OCI-LY1 (cell line): ENCODE measurements around the gene SLC25A51.

Source experiments
- EZH2 ChIP-seq: fragments of 200-600 bp; sonication (generic), shearing (Covaris generic); IDR thresholded peaks from 2 replicates; pipeline ENCODE4 v1.8.0; 2017; ENCODE audit warnings: borderline replicate concordance, mixed run types, mild to moderate bottlenecking, antibody characterized with exemption, low read length, moderate library complexity, mixed read lengths
- TF ChIP-seq, protein P1 (sequence below): fragments of 200-600 bp; sonication (generic), shearing (Covaris generic); IDR thresholded peaks from 2 replicates; pipeline ENCODE4 v1.5.1; 2017; ENCODE audit warnings: mild to moderate bottlenecking, antibody characterized with exemption, low read length, moderate library complexity, mixed read lengths

DNA sequence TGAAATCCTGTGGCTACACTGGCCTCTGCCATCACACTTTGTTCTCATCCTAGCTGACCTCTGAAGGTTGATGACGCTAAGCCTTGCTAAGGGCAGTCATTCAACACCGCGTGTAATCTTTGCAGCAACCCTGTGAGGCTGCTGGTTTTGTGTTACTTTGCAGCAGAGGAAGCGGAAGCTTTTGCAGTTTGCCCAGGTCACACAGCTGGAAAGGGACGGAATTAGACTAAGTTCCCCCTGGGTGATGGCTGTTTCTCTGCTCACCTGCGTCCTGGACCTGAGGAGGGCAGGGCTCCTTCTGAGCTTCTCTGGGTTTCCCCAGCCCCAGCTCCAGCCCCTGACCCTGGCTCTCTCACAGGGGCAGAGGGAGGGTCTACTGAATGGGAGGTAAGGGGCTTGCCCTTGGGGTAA, 7.3 kb upstream of the SLC25A51 start:
- TF ChIP-seq, protein P1, sequence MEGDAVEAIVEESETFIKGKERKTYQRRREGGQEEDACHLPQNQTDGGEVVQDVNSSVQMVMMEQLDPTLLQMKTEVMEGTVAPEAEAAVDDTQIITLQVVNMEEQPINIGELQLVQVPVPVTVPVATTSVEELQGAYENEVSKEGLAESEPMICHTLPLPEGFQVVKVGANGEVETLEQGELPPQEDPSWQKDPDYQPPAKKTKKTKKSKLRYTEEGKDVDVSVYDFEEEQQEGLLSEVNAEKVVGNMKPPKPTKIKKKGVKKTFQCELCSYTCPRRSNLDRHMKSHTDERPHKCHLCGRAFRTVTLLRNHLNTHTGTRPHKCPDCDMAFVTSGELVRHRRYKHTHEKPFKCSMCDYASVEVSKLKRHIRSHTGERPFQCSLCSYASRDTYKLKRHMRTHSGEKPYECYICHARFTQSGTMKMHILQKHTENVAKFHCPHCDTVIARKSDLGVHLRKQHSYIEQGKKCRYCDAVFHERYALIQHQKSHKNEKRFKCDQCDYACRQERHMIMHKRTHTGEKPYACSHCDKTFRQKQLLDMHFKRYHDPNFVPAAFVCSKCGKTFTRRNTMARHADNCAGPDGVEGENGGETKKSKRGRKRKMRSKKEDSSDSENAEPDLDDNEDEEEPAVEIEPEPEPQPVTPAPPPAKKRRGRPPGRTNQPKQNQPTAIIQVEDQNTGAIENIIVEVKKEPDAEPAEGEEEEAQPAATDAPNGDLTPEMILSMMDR: no peak
- TF ChIP-seq EZH2: no peak
